ENCODE measurements around the gene CCDC198.

Gene CCDC198

GRCh38 chr14:57480051-57480450 is 13.6 kb downstream of the CCDC198 start:
- CTCF ChIA-PET, result interaction anchor here (0.6 kb wide), 1 partner anchor 603 kb away, joined by 4 read pairs; no protein-coding TSS in a partner anchor
- POLR2A ChIA-PET, result no interaction called here
- H3K27ac ChIP-seq (ENCODE audit: extremely low read depth, low read depth, low read length), result peak overlapping the region; percentile 22; the same call in 1 of the 2 replicates
- peaks cover 22% of the 10 kb centered on the region for H3K4me1 ChIP-seq (ENCODE audit: control insufficient read depth, insufficient read depth, low read length)
- H3K9me3 ChIP-seq (ENCODE audit: control insufficient read depth, insufficient read depth, low read depth, low read length), result no peaks in the 10 kb centered on the region
- TF ChIP-seq GLI2 (tag by site-specific recombination; IDR thresholded peaks at IDR 0.05; ENCODE audit: borderline replicate concordance, low read depth) (peak; percentile 31; the same call in 1 of the 2 replicates), BCL6B (tag by site-specific recombination; IDR thresholded peaks at IDR 0.05) (peak; percentile 51; the same call in 1 of the 2 replicates), SP7 (tag by site-specific recombination; IDR thresholded peaks at IDR 0.05) (peak; percentile 47; the same call in 1 of the 2 replicates), ZNF629 (tag by site-specific recombination; IDR thresholded peaks at IDR 0.05) (peak; percentile 64), INSM2 (tag by site-specific recombination; IDR thresholded peaks at IDR 0.05) (peak; percentile 58; the same call in 1 of the 2 replicates), GFI1B (tag by site-specific recombination; IDR thresholded peaks at IDR 0.05) (peak; percentile 12; the same call in 1 of the 2 replicates), ZBTB44 (tag by site-specific recombination; IDR thresholded peaks at IDR 0.05) (peak; percentile 62; the same call in 1 of the 2 replicates), ZNF561 (tag by site-specific recombination; IDR thresholded peaks at IDR 0.05; ENCODE audit: borderline replicate concordance) (peak; percentile 46; the same call in 1 of the 2 replicates), ZBTB17 (tag by site-specific recombination; IDR thresholded peaks at IDR 0.05) (no peak), PRDM6 (tag by site-specific recombination; IDR thresholded peaks at IDR 0.05) (peak; percentile 87), FEZF1 (tag by site-specific recombination; IDR thresholded peaks at IDR 0.05) (peak; percentile 84), ZEB2 (tag by site-specific recombination; IDR thresholded peaks at IDR 0.05) (peak; percentile 91), ZNF654 (tag by site-specific recombination; IDR thresholded peaks at IDR 0.05; ENCODE audit: low read depth) (peak; percentile 30), ZNF2 (tag by site-specific recombination; IDR thresholded peaks at IDR 0.05) (no peak), ZNF580 (tag by site-specific recombination; IDR thresholded peaks at IDR 0.05) (no peak), OSR2 (tag by site-specific recombination; IDR thresholded peaks at IDR 0.05) (peak; percentile 93), ZNF157 (tag by site-specific recombination; IDR thresholded peaks at IDR 0.05) (no peak), EGR2 (tag by site-specific recombination; IDR thresholded peaks at IDR 0.05; ENCODE audit: low read depth) (no peak), ATF2 (tag by site-specific recombination; IDR thresholded peaks at IDR 0.05; ENCODE audit: low read depth) (peak; percentile 17; the same call in 1 of the 2 replicates), WT1 (tag by site-specific recombination; IDR thresholded peaks at IDR 0.05) (peak; percentile 89), ZBTB7A (tag by site-specific recombination; IDR thresholded peaks at IDR 0.05; ENCODE audit: low read depth) (no peak), CTCF (tag by site-specific recombination; IDR thresholded peaks at IDR 0.05) (no peak), KLF8 (tag by site-specific recombination; IDR thresholded peaks at IDR 0.05) (0 out of 2 replicates have a peak, but pooled peaks have one; percentile 52)
- H3K4me3 ChIP-seq (ENCODE audit: low read depth, low read length), result no peak overlapping the region
- H3K36me3 ChIP-seq (ENCODE audit: control insufficient read depth in 2 of 2, insufficient read depth in 1 of 2, low read length in 2 of 2), result no peaks in the 10 kb centered on the region
